Trophoblast cell (in vitro differentiated cells and primary cell): ENCODE results near the gene B3GNT5.
A peak's percentile ranks its signal among the peaks of the same experiment; 100 is the strongest.

Source experiments
- DNase-seq, 2 donors: peaks; one replicate each; pipeline ENCODE4 v3.0.0-alpha.2; 2016
- H2AFZ ChIP-seq: 2 replicates; pipeline ENCODE4 v1.6.1; 2013; ENCODE audit warnings: low read length, moderate library complexity, mild to moderate bottlenecking; ENCODE audit not compliant: insufficient read depth, poor library complexity
- H2AK5ac ChIP-seq: 2 replicates; pipeline ENCODE4 v1.6.1; 2013; ENCODE audit warnings: mild to moderate bottlenecking, low read length
- H2BK120ac ChIP-seq: 2 replicates; pipeline ENCODE4 v1.6.1; 2013; ENCODE audit warnings: low read length, mild to moderate bottlenecking, moderate library complexity; ENCODE audit not compliant: insufficient read depth, poor library complexity
- H2BK12ac ChIP-seq: 2 replicates; pipeline ENCODE4 v1.6.1; 2013; ENCODE audit warnings: mild to moderate bottlenecking, low read length, moderate library complexity
- H2BK5ac ChIP-seq: 2 replicates; pipeline ENCODE4 v1.6.1; 2013; ENCODE audit warnings: low read length, low read depth, moderate library complexity, mild to moderate bottlenecking; ENCODE audit not compliant: poor library complexity
- H3K14ac ChIP-seq: 2 replicates; pipeline ENCODE4 v1.6.1; 2013; ENCODE audit warnings: mild to moderate bottlenecking, low read length
- H3K18ac ChIP-seq: 2 replicates; pipeline ENCODE4 v1.6.1; 2013; ENCODE audit warnings: mild to moderate bottlenecking, low read length
- H3K23ac ChIP-seq: 2 replicates; pipeline ENCODE4 v1.6.1; 2013; ENCODE audit warnings: low read length
- H3K27ac ChIP-seq: 2 replicates; pipeline ENCODE4 v1.5.1; 2013; ENCODE audit warnings: low read depth, mild to moderate bottlenecking, inconsistent platforms, low read length, moderate library complexity
- H3K27me3 ChIP-seq: 2 replicates; pipeline ENCODE4 v1.6.1; 2013; ENCODE audit warnings: inconsistent platforms, mild to moderate bottlenecking, low read length, moderate library complexity; ENCODE audit not compliant: insufficient read depth
- H3K36me3 ChIP-seq, 2 experiments: 1 replicate in 1 of 2; 2 replicates in 1 of 2; pipeline ENCODE4 v1.6.1; 2013; ENCODE audit warnings: low read length in 2 of 2, mild to moderate bottlenecking in 2 of 2, moderate library complexity in 1 of 2; ENCODE audit not compliant: insufficient read depth in 2 of 2, control insufficient read depth in 1 of 2
- H3K4ac ChIP-seq: 2 replicates; pipeline ENCODE4 v1.6.1; 2013; ENCODE audit warnings: low read depth, mild to moderate bottlenecking, low read length, moderate library complexity
- H3K4me1 ChIP-seq, 2 experiments: 1 replicate in 1 of 2; 2 replicates in 1 of 2; pipeline ENCODE4 v1.6.1; 2013; ENCODE audit warnings: low read length in 2 of 2, mild to moderate bottlenecking in 2 of 2, moderate library complexity in 1 of 2; ENCODE audit not compliant: insufficient read depth in 2 of 2, control insufficient read depth in 1 of 2
- H3K4me2 ChIP-seq: 2 replicates; pipeline ENCODE4 v1.6.1; 2013; ENCODE audit warnings: inconsistent platforms, mild to moderate bottlenecking, low read length, moderate library complexity
- H3K4me3 ChIP-seq: 2 replicates; pipeline ENCODE4 v1.5.1; 2013; ENCODE audit warnings: mild to moderate bottlenecking, low read depth, low read length, inconsistent platforms
- H3K79me1 ChIP-seq: one replicate; pipeline ENCODE4 v1.6.1; 2013; ENCODE audit warnings: low read length
- H3K79me2 ChIP-seq: 2 replicates; pipeline ENCODE4 v1.6.1; 2013; ENCODE audit warnings: low read length, mild to moderate bottlenecking; ENCODE audit not compliant: control insufficient read depth, insufficient read depth, poor library complexity
- H3K9ac ChIP-seq: 2 replicates; pipeline ENCODE4 v1.6.1; 2013; ENCODE audit warnings: mild to moderate bottlenecking, low read length
- H3K9me3 ChIP-seq: 2 replicates; pipeline ENCODE4 v1.6.1; 2013; ENCODE audit warnings: low read depth, mild to moderate bottlenecking, control low read depth, inconsistent platforms, low read length; ENCODE audit not compliant: insufficient read depth
- H4K12ac ChIP-seq: 2 replicates; pipeline ENCODE4 v1.6.1; 2013; ENCODE audit warnings: low read depth, mild to moderate bottlenecking, low read length, moderate library complexity
- H4K8ac ChIP-seq: 2 replicates; pipeline ENCODE4 v1.6.1; 2013; ENCODE audit warnings: low read depth, mild to moderate bottlenecking, low read length, moderate library complexity
- H4K91ac ChIP-seq: one replicate; pipeline ENCODE4 v1.6.1; 2013; ENCODE audit warnings: low read depth, mild to moderate bottlenecking, low read length, moderate library complexity
- WGBS: extraction: QIAGEN DNeasy Blood & Tissue Kit; methylation state at CpG from one replicate; pipeline ENCODE4 v1.1.7; 2013; ENCODE audit warnings: missing lambda C conversion rate; ENCODE audit not compliant: insufficient read length, insufficient coverage; ENCODE audit errors: extremely low coverage; 5-methylcytosine and 5-hydroxymethylcytosine counted together

Gene B3GNT5

DNA sequence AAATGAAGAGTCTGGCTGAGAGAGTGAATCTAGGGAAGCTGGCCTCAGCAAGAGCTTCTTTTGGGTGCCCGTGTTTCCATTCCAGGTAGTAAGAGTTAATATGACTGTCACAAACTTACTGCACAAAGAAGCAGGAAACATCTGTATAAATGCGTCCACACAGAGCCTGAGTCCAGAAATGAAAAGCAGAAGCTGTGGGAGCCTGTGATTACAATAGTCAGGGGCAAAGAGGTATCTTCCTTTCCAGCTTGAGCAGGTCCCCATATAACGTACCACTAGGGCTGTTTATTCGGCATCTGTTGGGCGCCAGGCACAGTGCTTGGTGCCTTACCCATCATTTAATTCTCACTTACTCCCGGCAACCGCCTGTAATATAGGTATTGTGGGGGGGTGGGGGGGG, 40.5 kb upstream of the B3GNT5 start:
- H3K36me3 ChIP-seq = no peaks in the 10 kb centered on the region
- WGBS = no CpG with 5 or more reads among the region's 7 CpGs
- no peaks in the 10 kb centered on the region for H3K9me3 ChIP-seq
- no peak overlapping the region for H3K4ac ChIP-seq
- no peak overlapping the region for H4K12ac ChIP-seq
- no peak overlapping the region for H3K4me3 ChIP-seq
- no peak overlapping the region for H2BK12ac ChIP-seq
- no peak overlapping the region for H3K4me2 ChIP-seq
- no peak overlapping the region for H3K23ac ChIP-seq
- no peak overlapping the region for H2BK120ac ChIP-seq
- H3K14ac ChIP-seq = no peak overlapping the region
- H2BK5ac ChIP-seq = no peak overlapping the region
- peaks cover 0 to 4% of the 10 kb centered on the region in 2 experiments for H3K4me1 ChIP-seq
- no peak overlapping the region for H2AFZ ChIP-seq
- no peaks in the 10 kb centered on the region for H3K27me3 ChIP-seq
- H4K91ac ChIP-seq = no peak overlapping the region
- no peak overlapping the region for H3K9ac ChIP-seq
- H4K8ac ChIP-seq = no peak overlapping the region
- no peaks in the 10 kb centered on the region for H3K79me2 ChIP-seq
- H3K79me1 ChIP-seq = no peaks in the 10 kb centered on the region
- H3K18ac ChIP-seq = no peak overlapping the region
- H3K27ac ChIP-seq = no peak overlapping the region
- DNase-seq = no peak
- H2AK5ac ChIP-seq = no peak overlapping the region

DNA sequence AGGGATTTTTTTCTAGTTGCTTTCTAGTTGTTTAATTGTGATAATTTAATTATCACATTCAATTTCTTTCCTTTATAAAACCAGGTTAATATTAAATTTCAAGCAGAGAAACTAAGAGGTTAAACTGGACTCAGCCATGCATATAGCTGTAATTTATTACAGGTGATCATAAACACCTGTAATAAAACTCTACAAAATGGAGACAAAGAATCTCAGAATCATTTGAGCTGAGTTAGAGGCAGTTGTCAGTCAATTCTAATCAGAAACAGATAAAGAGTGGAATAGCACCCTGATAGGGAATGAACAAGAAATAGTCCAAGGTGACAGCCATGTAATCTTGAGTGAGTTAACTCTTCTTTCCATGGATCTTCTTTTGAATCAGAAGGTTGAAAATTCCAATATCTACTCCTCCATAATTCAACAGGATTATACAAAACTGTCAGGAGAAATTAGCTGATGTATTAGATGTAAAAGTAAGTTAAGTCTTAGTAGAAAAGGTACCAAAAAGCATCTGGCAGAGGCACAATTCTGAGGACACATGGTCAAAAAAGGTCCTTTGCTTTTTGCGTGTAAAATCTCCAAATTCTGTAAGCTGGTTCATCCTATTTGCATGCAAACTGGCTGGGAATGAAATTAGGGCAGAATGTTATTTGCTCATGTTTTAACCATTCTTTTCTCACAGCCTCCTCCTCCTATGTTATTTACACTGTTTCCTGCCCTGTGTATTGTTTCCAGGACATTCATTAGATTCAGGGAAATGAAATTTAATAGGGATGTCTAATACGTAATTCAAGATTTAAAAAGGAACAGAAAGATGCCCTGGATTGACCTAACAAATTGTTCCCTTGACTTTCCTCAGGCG, 39.4 kb upstream of the B3GNT5 start:
- Histone ChIP-seq H3K27me3 (no peaks in the 10 kb centered on the region), H3K9me3 (no peaks in the 10 kb centered on the region), H3K27ac (no peak overlapping the region), H2AFZ (no peak overlapping the region), H3K18ac (no peak overlapping the region), H4K91ac (no peak overlapping the region), H2AK5ac (no peak overlapping the region), H4K8ac (no peak overlapping the region), H3K14ac (no peak overlapping the region), H3K4me1 (peaks cover 0 to 4% of the 10 kb centered on the region in 2 experiments), H2BK120ac (no peak overlapping the region), H2BK5ac (no peak overlapping the region), H3K4me3 (no peak overlapping the region), H4K12ac (no peak overlapping the region), H3K4me2 (no peak overlapping the region), H3K9ac (no peak overlapping the region), H3K36me3 (no peaks in the 10 kb centered on the region), H3K4ac (no peak overlapping the region), H3K79me2 (no peaks in the 10 kb centered on the region), H2BK12ac (no peak overlapping the region), H3K79me1 (no peaks in the 10 kb centered on the region), H3K23ac (no peak overlapping the region)
- WGBS = no CpG with 5 or more reads among the region's 3 CpGs
- DNase-seq = no peak

- Histone ChIP-seq H3K36me3 (no peaks in the 10 kb centered on the region), H2BK120ac (no peak overlapping the region), H3K23ac (no peak overlapping the region), H3K27ac (no peak overlapping the region), H3K27me3 (no peaks in the 10 kb centered on the region), H3K79me1 (no peaks in the 10 kb centered on the region), H4K91ac (no peak overlapping the region), H3K14ac (no peak overlapping the region), H4K8ac (no peak overlapping the region), H3K4me1 (peaks cover 0 to 4% of the 10 kb centered on the region in 2 experiments), H2BK12ac (no peak overlapping the region), H3K4ac (no peak overlapping the region), H2BK5ac (no peak overlapping the region), H3K4me3 (no peak overlapping the region), H2AK5ac (no peak overlapping the region), H3K9me3 (no peaks in the 10 kb centered on the region), H3K9ac (no peak overlapping the region), H2AFZ (no peak overlapping the region), H4K12ac (no peak overlapping the region), H3K18ac (no peak overlapping the region), H3K4me2 (no peak overlapping the region), H3K79me2 (no peaks in the 10 kb centered on the region)
- DNase-seq = no peak
- WGBS = no CpG with 5 or more reads among the region's 2 CpGs
These were observed 38.8 kb upstream of the B3GNT5 start for GRCh38 chr3:183214277-183214612.

- Histone ChIP-seq H2BK5ac (no peak overlapping the region), H3K4ac (no peak overlapping the region), H3K18ac (no peak overlapping the region), H2BK120ac (no peak overlapping the region), H2AFZ (no peak overlapping the region), H3K14ac (no peak overlapping the region), H3K27me3 (no peaks in the 10 kb centered on the region), H2AK5ac (no peak overlapping the region), H3K4me1 (peaks cover 0 to 4% of the 10 kb centered on the region in 2 experiments), H4K12ac (no peak overlapping the region), H4K91ac (no peak overlapping the region), H2BK12ac (no peak overlapping the region), H3K27ac (no peak overlapping the region), H3K23ac (no peak overlapping the region), H3K79me2 (no peaks in the 10 kb centered on the region), H3K79me1 (no peaks in the 10 kb centered on the region), H3K9me3 (no peaks in the 10 kb centered on the region), H3K4me3 (no peak overlapping the region), H3K36me3 (no peaks in the 10 kb centered on the region), H4K8ac (no peak overlapping the region), H3K9ac (no peak overlapping the region), H3K4me2 (no peak overlapping the region)
- peak; percentile 72 to 89 for DNase-seq
- WGBS = no CpG with 5 or more reads among the region's 4 CpGs
These were observed 37.4 kb upstream of the B3GNT5 start for GRCh38 chr3:183215591-183216202.
